ENCODE data around the gene XRCC3.

Gene XRCC3

GRCh38 chr14:103700753-103701490 is 14.3 kb downstream of the XRCC3 start:
- no peak for DNase-seq (ENCODE audit: low read depth in 2 of 2)
- H3K4me3 ChIP-seq (replicated peaks in 1 of 2; ENCODE audit: low read depth in 2 of 2, low read length in 2 of 2): no peak overlapping the region
- no peak for TF ChIP-seq CTCF (IDR thresholded peaks at IDR 0.05; ENCODE audit: low read depth, low read length)

GRCh38 chr14:103699901-103700752 is 15.1 kb downstream of the XRCC3 start:
- H3K4me3 ChIP-seq (replicated peaks in 1 of 2; ENCODE audit: low read depth in 2 of 2, low read length in 2 of 2): no peak overlapping the region
- no peak for DNase-seq (ENCODE audit: low read depth in 2 of 2)
- TF ChIP-seq CTCF (IDR thresholded peaks at IDR 0.05; ENCODE audit: low read depth, low read length): no peak

- no peak for TF ChIP-seq CTCF (IDR thresholded peaks at IDR 0.05; ENCODE audit: low read depth, low read length)
These were observed 16.0 kb downstream of the XRCC3 start for GRCh38 chr14:103699261-103699661.

GRCh38 chr14:103698380-103699260 is 16.6 kb downstream of the XRCC3 start:
- no peak overlapping the region for H3K4me3 ChIP-seq (replicated peaks in 1 of 2; ENCODE audit: low read depth in 2 of 2, low read length in 2 of 2)
- DNase-seq (ENCODE audit: low read depth in 2 of 2): no peak
- no peak for TF ChIP-seq CTCF (IDR thresholded peaks at IDR 0.05; ENCODE audit: low read depth, low read length)

More at GRCh38 chr14:103699261-103699661, 16.0 kb downstream of the XRCC3 start:
- no peak for DNase-seq (ENCODE audit: low read depth in 2 of 2)
- H3K4me3 ChIP-seq (replicated peaks in 1 of 2; ENCODE audit: low read depth in 2 of 2, low read length in 2 of 2): no peak overlapping the region

- no peak overlapping the region for H3K4me3 ChIP-seq (replicated peaks in 1 of 2; ENCODE audit: low read depth in 2 of 2, low read length in 2 of 2)
- no peak for DNase-seq (ENCODE audit: low read depth in 2 of 2)
- TF ChIP-seq CTCF (IDR thresholded peaks at IDR 0.05; ENCODE audit: low read depth, low read length): no peak
These were observed 17.5 kb downstream of the XRCC3 start for GRCh38 chr14:103697603-103698379.

- DNase-seq (ENCODE audit: low read depth in 2 of 2): no peak
- no peak for TF ChIP-seq CTCF (IDR thresholded peaks at IDR 0.05; ENCODE audit: low read depth, low read length)
- H3K4me3 ChIP-seq (replicated peaks in 1 of 2; ENCODE audit: low read depth in 2 of 2, low read length in 2 of 2): no peak overlapping the region
These were observed 18.0 kb downstream of the XRCC3 start for GRCh38 chr14:103697206-103697602.

Measured in cardiac fibroblast (primary cell).